Suprapubic skin (tissue), 4 donors: ENCODE measurements around the gene CECR2.

Experiments used
- CTCF ChIP-seq, 2 donors: fragments of 200-600 bp in 1 of 2; fragments of 450-650 bp in 1 of 2; sonication (generic) in 1 of 2; IDR thresholded peaks; one replicate each; pipeline ENCODE4 v1.5.1; 2016 to 2019; ENCODE audit warnings: antibody characterized with exemption in 2 of 2, mild to moderate bottlenecking in 1 of 2, moderate library complexity in 1 of 2
- EP300 ChIP-seq: sonication (generic); formaldehyde crosslinking; IDR thresholded peaks from one replicate; pipeline ENCODE4 v1.6.1; 2017; ENCODE audit warnings: antibody characterized with exemption
- POLR2A ChIP-seq, 2 donors: fragments of 450-650 bp; IDR thresholded peaks; one replicate each; pipeline ENCODE4 v1.6.1; 2017; ENCODE audit warnings: antibody characterized with exemption in 2 of 2, mild to moderate bottlenecking in 2 of 2, moderate library complexity in 2 of 2
- POLR2AphosphoS5 ChIP-seq, 3 donors: sonication (generic); formaldehyde crosslinking; IDR thresholded peaks; one replicate each; pipeline ENCODE4 v1.6.1; 2017; ENCODE audit warnings: antibody characterized with exemption in 3 of 3

- TF ChIP-seq CTCF (IDR thresholded peaks at IDR 0.05): no peak
- no peak for TF ChIP-seq POLR2AphosphoS5 (IDR thresholded peaks at IDR 0.05)
- TF ChIP-seq POLR2A (IDR thresholded peaks at IDR 0.05): no peak
- no peak for TF ChIP-seq EP300
These were observed 149.1 kb downstream of the CECR2 start for GRCh38 chr22:17518406-17518805.
